GF-D8 (cell line): Measurements from ENCODE around the gene FGF2.
"Not testable (repeated sequence)": the region's sequence is repeated elsewhere in the genome, so short reads cannot be mapped to it uniquely, and the experiment has no call there.

ENCODE experiments used
- DNase-seq: peaks from one replicate; lab custom pipeline; 2025; lab: John Stamatoyannopoulos, UW

The FGF2 gene

GRCh38 chr4:122847931-122848330, 21.3 kb downstream of the FGF2 start:
- no peak for DNase-seq

DNA sequence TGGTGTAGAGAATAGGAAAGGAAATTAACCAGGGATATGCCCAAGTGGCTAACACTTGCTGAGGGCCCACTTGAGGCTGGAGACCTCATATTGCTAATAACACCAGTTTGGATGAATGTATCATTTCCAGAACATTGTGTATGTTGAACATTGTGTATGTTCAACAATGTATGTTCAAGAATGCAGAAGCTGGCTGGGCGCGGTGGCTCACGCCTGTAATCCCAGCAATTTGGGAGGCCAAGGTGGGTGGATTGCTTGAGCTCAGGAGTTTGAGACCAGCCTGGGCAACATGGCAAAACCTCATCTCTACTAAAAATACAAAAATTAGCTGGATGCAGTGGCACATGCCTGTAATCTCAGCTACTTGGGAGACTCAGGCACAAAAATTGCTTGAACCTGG, 23.2 kb downstream of the FGF2 start:
- DNase-seq = not testable (repeated sequence)

DNA sequence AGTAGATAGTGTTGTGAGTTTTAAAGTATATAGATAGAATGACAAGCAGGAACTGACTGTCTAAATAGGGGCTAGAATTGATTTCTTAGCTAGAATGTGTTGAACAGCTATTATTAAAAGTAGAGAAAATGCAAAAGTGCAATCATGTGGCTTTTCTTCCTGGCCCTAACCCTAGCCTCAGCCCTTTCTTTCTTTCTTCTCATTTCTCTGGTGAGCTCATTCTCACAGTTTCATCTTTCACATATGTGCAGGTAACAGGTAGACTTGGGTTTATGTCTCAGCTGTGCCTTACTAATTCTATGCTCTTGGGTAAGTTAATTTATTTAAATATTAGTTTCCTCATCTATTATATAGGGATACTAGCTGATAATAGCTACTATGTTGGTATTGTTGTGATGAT, 24.9 kb downstream of the FGF2 start:
- DNase-seq = no peak

DNA sequence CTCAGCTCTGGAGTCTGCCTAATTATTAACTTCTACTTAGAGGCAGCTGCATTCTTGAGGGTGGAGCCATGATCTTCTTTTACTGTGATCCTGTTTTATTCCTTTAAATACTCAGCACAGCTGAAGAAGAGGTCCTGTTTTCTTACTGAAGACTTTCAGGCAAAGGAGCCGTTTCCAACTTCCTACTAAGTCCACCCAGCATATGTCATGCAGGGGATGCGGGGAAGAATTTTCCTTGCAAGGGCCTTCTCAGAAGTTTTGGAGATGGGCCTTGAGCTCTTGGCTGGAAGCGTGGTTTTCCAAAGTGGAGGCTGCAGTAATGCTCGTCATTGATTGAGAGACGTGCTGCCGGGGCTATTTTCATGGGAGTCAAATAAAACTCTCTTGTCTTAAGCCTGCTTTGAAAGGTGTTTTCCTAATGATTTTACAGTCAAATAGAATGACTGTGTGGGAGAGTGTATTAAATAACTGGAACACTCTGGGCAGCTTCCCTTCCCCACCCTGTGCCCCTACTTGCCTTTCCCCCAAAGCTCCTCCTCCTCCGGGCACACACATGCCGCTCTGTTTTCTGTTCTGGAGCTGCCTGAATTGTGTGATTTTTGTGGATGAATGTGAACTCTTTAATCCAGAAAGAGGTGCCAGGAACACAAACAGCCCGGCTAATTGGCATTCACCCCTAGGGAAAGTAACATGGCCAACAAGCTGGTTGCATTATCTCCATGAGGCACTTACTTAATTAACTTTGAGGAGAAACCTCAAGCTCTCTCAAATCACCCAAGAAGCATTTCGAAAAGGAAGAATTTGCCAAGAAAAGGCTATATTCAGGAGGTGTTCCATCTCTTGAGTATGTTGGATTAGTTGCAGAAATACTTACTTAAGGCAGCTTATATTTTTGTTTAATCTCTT, 28.1 kb downstream of the FGF2 start:
- DNase-seq = no peak

DNA sequence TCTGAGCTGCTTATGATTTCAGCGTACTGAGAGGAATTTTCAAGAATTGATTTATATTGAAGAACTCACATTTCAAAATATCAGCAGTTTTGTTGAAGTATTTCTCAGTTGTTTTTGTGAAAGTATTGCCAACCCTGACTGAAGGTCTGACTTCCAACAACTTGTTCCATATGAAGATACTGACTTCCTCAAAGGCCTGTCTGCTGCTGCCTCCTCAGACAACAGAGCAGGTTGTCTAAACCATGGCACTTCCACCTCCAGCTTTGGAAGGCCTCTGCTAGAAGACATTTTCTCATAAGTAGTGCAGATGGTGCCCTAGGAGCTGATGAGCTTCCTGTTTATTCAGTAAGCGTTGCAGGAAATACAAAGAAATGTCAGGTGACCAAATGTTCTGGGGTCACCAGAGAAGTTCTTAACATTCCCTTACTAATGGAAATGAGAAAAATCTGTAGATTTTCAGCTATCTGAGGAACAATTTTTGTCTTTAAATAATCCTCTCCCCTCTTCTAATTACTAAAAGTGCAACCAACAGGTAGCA, 28.8 kb downstream of the FGF2 start:
- no peak for DNase-seq

- no peak for DNase-seq
Observed at GRCh38 chr4:122857160-122857559, 30.5 kb downstream of the FGF2 start.

DNA sequence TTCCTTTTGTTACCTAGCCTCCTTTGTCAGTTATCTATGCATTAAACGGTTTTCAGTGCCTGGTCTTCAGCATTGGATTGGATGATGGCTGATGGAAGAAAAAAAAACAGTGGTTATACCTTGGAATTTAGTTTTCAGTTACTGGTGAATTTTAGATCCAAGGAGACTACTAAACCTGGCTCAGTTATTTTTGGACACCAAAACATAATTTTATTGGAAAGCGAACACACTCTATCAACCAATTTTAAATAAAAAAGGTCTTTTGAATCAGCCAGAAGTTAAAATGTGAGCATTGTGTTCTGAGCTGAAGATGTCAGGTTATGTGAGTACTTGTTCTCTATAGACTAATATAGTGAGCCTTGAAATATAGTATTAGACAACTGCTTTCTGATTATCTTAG, 32.1 kb downstream of the FGF2 start:
- DNase-seq = no peak

GRCh38 chr4:122861172-122861943, 34.7 kb downstream of the FGF2 start:
- DNase-seq = no peak

- DNase-seq = no peak
Observed at GRCh38 chr4:122863639-122864038, 37.0 kb downstream of the FGF2 start.

GRCh38 chr4:122865425-122865824, 38.8 kb downstream of the FGF2 start:
- no peak for DNase-seq

DNA sequence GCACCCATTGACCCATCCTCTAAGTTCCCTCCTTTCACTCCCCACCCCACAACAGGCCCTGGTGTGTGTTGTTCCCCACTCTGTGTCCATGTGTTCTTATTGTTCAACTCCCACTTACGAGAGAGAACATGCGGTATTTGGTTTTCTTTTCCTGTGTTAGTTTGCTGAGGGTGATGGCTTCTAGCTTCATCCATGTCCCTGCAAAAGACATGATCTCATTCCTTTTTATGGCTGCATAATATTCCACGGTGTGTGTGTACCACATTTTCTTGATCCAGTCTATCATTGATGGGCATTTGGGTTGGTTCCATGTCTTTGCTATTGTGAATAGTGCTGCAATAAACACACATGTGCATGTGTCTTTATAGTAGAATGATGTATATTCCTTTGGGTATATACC, 41.6 kb downstream of the FGF2 start:
- DNase-seq = not testable (repeated sequence)

GRCh38 chr4:122873146-122873545, 46.5 kb downstream of the FGF2 start:
- no peak for DNase-seq

- no peak for DNase-seq
Observed at GRCh38 chr4:122873821-122874593, 47.4 kb downstream of the FGF2 start.

DNA sequence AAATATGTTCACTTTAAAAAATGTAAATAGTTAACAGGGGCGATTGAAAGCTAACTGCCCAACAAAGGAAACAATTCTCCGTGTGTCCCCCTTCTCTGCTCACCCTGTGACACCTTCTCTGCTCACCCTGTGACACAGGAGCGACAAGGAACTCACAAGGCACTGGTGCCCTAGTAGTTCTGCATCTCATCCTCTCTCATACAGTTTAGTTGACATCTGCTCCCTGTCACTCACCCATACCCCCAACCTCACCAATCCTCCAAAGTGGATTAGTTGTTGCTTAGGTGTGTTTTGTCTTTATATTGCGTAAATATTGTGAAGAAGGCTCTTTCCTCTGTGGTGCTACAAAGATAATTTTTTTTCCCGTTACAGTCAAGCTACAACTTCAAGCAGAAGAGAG, 49.3 kb downstream of the FGF2 start:
- no peak for DNase-seq

DNA sequence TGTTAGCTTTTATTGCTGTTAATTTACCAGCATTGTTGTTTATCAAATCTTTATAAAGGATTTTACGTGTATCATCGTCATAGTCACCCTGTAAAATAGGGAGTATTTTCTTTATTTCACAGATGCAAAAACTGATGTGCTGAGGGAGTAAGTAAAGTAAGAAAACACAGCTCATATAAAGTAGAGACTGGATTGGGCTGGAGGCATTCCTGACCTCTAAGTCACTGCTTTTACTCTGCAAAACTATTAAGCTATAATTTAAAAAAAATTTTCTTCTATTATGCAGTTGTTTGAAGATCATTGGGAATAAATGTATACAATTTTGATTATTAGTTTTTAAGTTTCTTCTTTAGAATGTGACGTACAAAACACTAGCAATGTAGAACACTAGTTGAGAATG, 49.8 kb downstream of the FGF2 start:
- DNase-seq = no peak

- DNase-seq = no peak
Observed at GRCh38 chr4:122879001-122879400, 52.4 kb downstream of the FGF2 start.

GRCh38 chr4:122882857-122883735, 56.5 kb downstream of the FGF2 start:
- no peak for DNase-seq

GRCh38 chr4:122884499-122884898, 57.9 kb downstream of the FGF2 start:
- DNase-seq = no peak

DNA sequence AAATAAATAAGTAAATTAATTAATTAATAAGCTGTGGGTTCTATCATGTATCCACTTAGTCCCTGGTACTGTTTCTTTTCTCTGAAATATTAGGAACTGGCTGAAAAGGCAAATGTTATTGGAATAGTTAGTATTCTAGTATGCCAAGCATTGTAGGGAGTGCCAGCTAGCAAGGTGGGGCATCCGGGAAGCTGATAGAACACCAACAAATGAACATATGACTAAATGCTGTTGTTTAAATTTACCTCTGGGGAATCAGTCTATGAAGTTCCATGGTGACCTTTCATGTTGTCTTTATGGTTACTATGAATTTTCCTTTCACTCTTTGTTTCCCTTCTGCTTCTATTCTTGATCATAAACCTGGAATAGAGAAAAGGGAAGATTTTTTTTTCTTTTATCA, 63.1 kb downstream of the FGF2 start:
- no peak for DNase-seq

DNA sequence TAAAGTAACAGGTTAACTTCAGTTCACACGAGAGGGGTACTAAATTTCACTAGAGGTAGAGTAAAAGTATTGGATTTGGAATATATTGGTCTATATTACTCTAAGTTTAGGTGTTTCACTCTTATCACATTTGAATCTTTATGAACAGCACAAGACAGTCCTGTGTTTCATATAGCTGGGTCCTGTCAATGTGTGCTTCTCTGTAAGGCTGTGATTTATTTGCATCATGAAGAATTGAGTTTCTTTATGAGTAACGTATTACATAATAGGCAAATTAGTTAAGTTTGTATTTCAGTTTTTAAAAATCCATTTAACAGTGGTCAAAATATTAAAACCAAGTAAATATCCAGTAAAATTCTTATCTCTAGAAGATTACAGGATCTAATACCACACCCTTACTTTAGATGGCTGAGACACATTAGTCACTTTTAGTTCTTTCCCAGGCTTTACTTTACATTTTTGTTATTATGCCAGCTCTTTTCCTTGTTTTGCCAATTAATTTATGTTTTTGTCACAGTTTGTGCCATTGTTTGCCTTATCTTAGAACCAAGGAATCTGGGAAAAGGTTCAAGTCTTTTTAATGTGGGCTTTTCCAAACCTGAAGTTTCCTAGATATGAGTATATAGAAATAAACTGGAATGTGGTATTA, 63.6 kb downstream of the FGF2 start:
- DNase-seq = no peak

GRCh38 chr4:122894827-122895226, 68.2 kb downstream of the FGF2 start:
- DNase-seq = no peak
